Ascending aorta (tissue), 2 donors: ENCODE results near the gene PAK4. TPM values are rescaled to one million over a fixed set of nuclear protein-coding genes. Genes with fewer than 3 reads are reported as not detected.

ENCODE experiments used
- DNase-seq, 2 donors: peaks; one replicate each; pipeline ENCODE4 v3.0.0-alpha.2; 2019; ENCODE audit warnings: low spot score in 2 of 2
- H3K27ac ChIP-seq, 2 donors: fragments of 200-600 bp; sonication (generic); one replicate each; pipeline ENCODE4 v1.5.1; 2016 to 2017; ENCODE audit warnings: mild to moderate bottlenecking in 1 of 2
- H3K27me3 ChIP-seq: fragments of 200-600 bp; sonication (generic); one replicate; pipeline ENCODE4 v1.5.1; 2017
- H3K36me3 ChIP-seq, 2 donors: fragments of 200-600 bp; sonication (generic); one replicate each; pipeline ENCODE4 v1.5.1; 2016
- H3K4me1 ChIP-seq, 2 donors: fragments of 200-600 bp; sonication (generic); one replicate each; pipeline ENCODE4 v1.5.1; 2016 to 2017; ENCODE audit warnings: mild to moderate bottlenecking in 1 of 2
- H3K4me3 ChIP-seq, 2 donors: fragments of 200-600 bp; sonication (generic); one replicate each; pipeline ENCODE4 v1.5.1; 2016 to 2017; ENCODE audit warnings: mild to moderate bottlenecking in 1 of 2
- H3K9me3 ChIP-seq, 2 donors: fragments of 200-600 bp; sonication (generic); one replicate each; pipeline ENCODE4 v1.5.1; 2016
- intact Hi-C: fragments of 100-400 bp; cut with DNase I; formaldehyde crosslinking; loops from one replicate; pipeline ENCODE4 v1.15.1; 2023
- total RNA-seq: library from RNA; depleted of rRNA; stranded (reverse); fragments of >200 nt; gene quantifications from one replicate; pipeline ENCODE4 v1.1.0, GENCODE V29; 2016
- TF ChIP-seq, protein P1 (sequence below), 3 experiments: fragments of 200-600 bp in 2 of 3; fragments of 450-650 bp in 1 of 3; sonication (generic) in 2 of 3; IDR thresholded peaks; one replicate each; pipeline ENCODE4 v1.5.1; 2016 to 2019; ENCODE audit warnings: antibody characterized with exemption in 3 of 3, mild to moderate bottlenecking in 1 of 3, moderate library complexity in 1 of 3

The PAK4 gene
- total RNA-seq, 1 donor from 2014 or later: 27.4 TPM

DNA sequence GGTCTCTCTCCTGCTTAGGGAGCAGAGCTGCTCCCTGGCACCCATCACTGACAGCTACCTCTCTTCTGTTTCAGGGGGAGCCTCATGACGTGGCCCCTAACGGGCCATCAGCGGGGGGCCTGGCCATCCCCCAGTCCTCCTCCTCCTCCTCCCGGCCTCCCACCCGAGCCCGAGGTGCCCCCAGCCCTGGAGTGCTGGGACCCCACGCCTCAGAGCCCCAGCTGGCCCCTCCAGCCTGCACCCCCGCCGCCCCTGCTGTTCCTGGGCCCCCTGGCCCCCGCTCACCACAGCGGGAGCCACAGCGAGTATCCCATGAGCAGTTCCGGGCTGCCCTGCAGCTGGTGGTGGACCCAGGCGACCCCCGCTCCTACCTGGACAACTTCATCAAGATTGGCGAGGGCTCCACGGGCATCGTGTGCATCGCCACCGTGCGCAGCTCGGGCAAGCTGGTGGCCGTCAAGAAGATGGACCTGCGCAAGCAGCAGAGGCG, 48.0 kb downstream of the PAK4 start:
- peaks cover 0 to 4% of the 10 kb centered on the region in 2 donors for H3K4me1 ChIP-seq
- H3K9me3 ChIP-seq: no peaks in the 10 kb centered on the region
- peaks cover 30 to 72% of the 10 kb centered on the region in 2 donors for H3K36me3 ChIP-seq
- no peak overlapping the region for H3K4me3 ChIP-seq
- TF ChIP-seq, protein P1, sequence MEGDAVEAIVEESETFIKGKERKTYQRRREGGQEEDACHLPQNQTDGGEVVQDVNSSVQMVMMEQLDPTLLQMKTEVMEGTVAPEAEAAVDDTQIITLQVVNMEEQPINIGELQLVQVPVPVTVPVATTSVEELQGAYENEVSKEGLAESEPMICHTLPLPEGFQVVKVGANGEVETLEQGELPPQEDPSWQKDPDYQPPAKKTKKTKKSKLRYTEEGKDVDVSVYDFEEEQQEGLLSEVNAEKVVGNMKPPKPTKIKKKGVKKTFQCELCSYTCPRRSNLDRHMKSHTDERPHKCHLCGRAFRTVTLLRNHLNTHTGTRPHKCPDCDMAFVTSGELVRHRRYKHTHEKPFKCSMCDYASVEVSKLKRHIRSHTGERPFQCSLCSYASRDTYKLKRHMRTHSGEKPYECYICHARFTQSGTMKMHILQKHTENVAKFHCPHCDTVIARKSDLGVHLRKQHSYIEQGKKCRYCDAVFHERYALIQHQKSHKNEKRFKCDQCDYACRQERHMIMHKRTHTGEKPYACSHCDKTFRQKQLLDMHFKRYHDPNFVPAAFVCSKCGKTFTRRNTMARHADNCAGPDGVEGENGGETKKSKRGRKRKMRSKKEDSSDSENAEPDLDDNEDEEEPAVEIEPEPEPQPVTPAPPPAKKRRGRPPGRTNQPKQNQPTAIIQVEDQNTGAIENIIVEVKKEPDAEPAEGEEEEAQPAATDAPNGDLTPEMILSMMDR (IDR thresholded peaks at IDR 0.05): no peak
- no peak for DNase-seq
- intact Hi-C loops: no loop called here
- no peaks in the 10 kb centered on the region for H3K27me3 ChIP-seq
- no peak overlapping the region for H3K27ac ChIP-seq

GRCh38 chr19:39174142-39174541, 48.6 kb downstream of the PAK4 start:
- intact Hi-C loops: no loop called here
- TF ChIP-seq, protein P1 (IDR thresholded peaks at IDR 0.05): no peak
- Histone ChIP-seq H3K4me3 (no peak overlapping the region), H3K27ac (no peak overlapping the region), H3K4me1 (peaks cover 0 to 4% of the 10 kb centered on the region in 2 donors), H3K27me3 (no peaks in the 10 kb centered on the region), H3K36me3 (peaks cover 33 to 74% of the 10 kb centered on the region in 2 donors), H3K9me3 (no peaks in the 10 kb centered on the region)
- DNase-seq: no peak

- H3K4me1 ChIP-seq: peaks cover 0 to 4% of the 10 kb centered on the region in 2 donors
- no peaks in the 10 kb centered on the region for H3K27me3 ChIP-seq
- no peak overlapping the region for H3K27ac ChIP-seq
- no peak for DNase-seq
- intact Hi-C loops: no loop called here
- TF ChIP-seq, protein P1 (IDR thresholded peaks at IDR 0.05): no peak
- H3K4me3 ChIP-seq: no peak overlapping the region
- H3K36me3 ChIP-seq: peaks cover 33 to 68% of the 10 kb centered on the region in 2 donors
- no peaks in the 10 kb centered on the region for H3K9me3 ChIP-seq
Measured at GRCh38 chr19:39174558-39175544, 49.3 kb downstream of the PAK4 start.

DNA sequence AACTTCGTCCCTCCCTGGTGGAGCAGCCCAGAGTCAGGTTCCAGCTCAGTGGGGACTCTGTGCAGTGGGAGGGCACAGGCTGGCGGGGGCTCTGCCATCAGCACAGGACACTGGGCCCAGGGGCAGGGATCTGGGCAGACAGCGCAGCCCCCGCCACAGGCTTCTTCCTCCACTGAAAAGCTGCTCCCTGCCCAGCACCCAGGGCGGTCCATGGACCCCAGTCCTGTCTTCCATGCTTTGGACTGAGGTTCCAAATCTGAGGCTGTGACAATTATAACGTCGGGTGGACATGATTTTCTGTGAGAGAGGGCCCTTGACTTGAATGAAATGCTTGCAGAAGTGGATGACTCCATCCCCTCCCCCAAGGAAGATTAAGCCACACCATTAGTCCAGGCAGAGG, 50.0 kb downstream of the PAK4 start:
- intact Hi-C loops: no loop called here
- TF ChIP-seq, protein P1 (IDR thresholded peaks at IDR 0.05): no peak
- no peaks in the 10 kb centered on the region for H3K27me3 ChIP-seq
- peaks cover 33 to 61% of the 10 kb centered on the region in 2 donors for H3K36me3 ChIP-seq
- no peak overlapping the region for H3K4me3 ChIP-seq
- H3K4me1 ChIP-seq: no peaks in the 10 kb centered on the region
- no peak for DNase-seq
- no peaks in the 10 kb centered on the region for H3K9me3 ChIP-seq
- H3K27ac ChIP-seq: no peak overlapping the region

GRCh38 chr19:39177110-39177699, 51.6 kb downstream of the PAK4 start:
- intact Hi-C loops: no loop called here
- H3K27ac ChIP-seq: no peak overlapping the region
- no peaks in the 10 kb centered on the region for H3K4me1 ChIP-seq
- H3K4me3 ChIP-seq: no peak overlapping the region
- TF ChIP-seq, protein P1 (IDR thresholded peaks at IDR 0.05): no peak
- no peaks in the 10 kb centered on the region for H3K27me3 ChIP-seq
- no peaks in the 10 kb centered on the region for H3K9me3 ChIP-seq
- peaks cover 33 to 60% of the 10 kb centered on the region in 2 donors for H3K36me3 ChIP-seq
- no peak for DNase-seq
